K562 (cell line): ENCODE results near the gene NR1D1. TPM values are rescaled to one million over a fixed set of nuclear protein-coding genes. Genes with fewer than 3 reads are reported as not detected.

Source experiments
- ATAC-seq: fragments of 200-7000 bp; cut with Tn5 transposase; 3 replicates; pipeline ENCODE4 v1.9.1; 2020; ENCODE audit warnings: moderate library complexity
- BruUV-seq: library from RNA; stranded (reverse); fragments of 400-500 nt; replicated peaks from 2 replicates; lab custom pipeline; 2021; lab: Mats Ljungman, UMichigan
- CTCF ChIA-PET: fragments of 300-600 bp; formaldehyde crosslinking; extraction: SDS; loops from one replicate; lab custom pipeline; 2021; ENCODE audit warnings: low intra/inter-chr PET ratio; lab: Yijun Ruan, JAX
- POLR2A ChIA-PET: fragments of 300-600, 350-650 bp; sonication (Branson Sonifier 250); formaldehyde crosslinking; extraction: SDS; loops from one replicate; lab custom pipeline; 2021; ENCODE audit warnings: antibody characterized with exemption, inconsistent platforms; lab: Yijun Ruan, JAX
- DNase-seq, 4 experiments: peaks; one replicate each; pipeline versions ENCODE4 v3.0.0 to v3.0.0-alpha.2; 2011 to 2018; ENCODE audit warnings: low spot score in 3 of 4, mixed read lengths in 3 of 4; ENCODE audit errors: extremely low read depth in 1 of 4
- FAIRE-seq: peaks from 2 replicates; lab custom pipeline; 2011; peaks lifted over from hg19 to GRCh38; lab: Jason Lieb, UNC
- H2AFZ ChIP-seq: 2 replicates; pipeline ENCODE4 v1.6.0; 2011; ENCODE audit warnings: low read depth, low read length, control low read depth, inconsistent platforms
- H3K27ac ChIP-seq: fragments of 200-600 bp; 3 replicates; pipeline ENCODE4 v1.8.0; 2011; ENCODE audit warnings: low read depth, mild to moderate bottlenecking, control low read depth, inconsistent platforms, low read length, moderate library complexity, mixed read lengths; ENCODE audit errors: extremely low read depth
- H3K27me3 ChIP-seq, 2 experiments: fragments of 300-600 bp in 1 of 2; 2 replicates in 1 of 2; 3 replicates in 1 of 2; pipeline versions ENCODE4 v1.6.0 to v1.8.0; 2011; ENCODE audit warnings: inconsistent platforms in 2 of 2, low read length in 2 of 2, mild to moderate bottlenecking in 1 of 2, mixed read lengths in 1 of 2, moderate library complexity in 1 of 2; ENCODE audit not compliant: control insufficient read depth in 2 of 2, insufficient read depth in 2 of 2
- H3K36me3 ChIP-seq: fragments of 300-600 bp; 3 replicates; pipeline ENCODE4 v1.8.0; 2011; ENCODE audit warnings: mild to moderate bottlenecking, low read length, inconsistent platforms; ENCODE audit not compliant: control insufficient read depth, insufficient read depth
- H3K4me1 ChIP-seq, 2 experiments: fragments of 200-600 bp in 1 of 2; replicated peaks in 1 of 2; 2 replicates in 1 of 2; 3 replicates in 1 of 2; pipeline versions ENCODE4 v1.5.1 to v1.8.0; 2011; ENCODE audit warnings: inconsistent platforms in 2 of 2, low read length in 2 of 2, mild to moderate bottlenecking in 1 of 2, mixed read lengths in 1 of 2, moderate library complexity in 1 of 2; ENCODE audit not compliant: control insufficient read depth in 2 of 2, insufficient read depth in 2 of 2
- H3K4me2 ChIP-seq: 2 replicates; pipeline ENCODE4 v1.6.1; 2011; ENCODE audit warnings: low read length, control low read depth, inconsistent platforms, mixed read lengths; ENCODE audit not compliant: insufficient read depth
- H3K4me3 ChIP-seq: fragments of 200-600 bp; sonication (generic), shearing (Covaris generic); 2 replicates; pipeline ENCODE4 v1.5.1; 2016; ENCODE audit warnings: control low read depth, inconsistent platforms
- H3K79me2 ChIP-seq: fragments of 200-600 bp; 3 replicates; pipeline ENCODE4 v1.8.0; 2011; ENCODE audit warnings: low read length, inconsistent platforms; ENCODE audit not compliant: control insufficient read depth, insufficient read depth
- H3K9ac ChIP-seq, 2 experiments: 2 replicates each; pipeline versions ENCODE4 v1.6.0 to v1.6.1; 2011; ENCODE audit warnings: low read depth in 2 of 2, low read length in 2 of 2, control low read depth in 1 of 2, inconsistent platforms in 1 of 2, mild to moderate bottlenecking in 1 of 2, mixed read lengths in 1 of 2; ENCODE audit not compliant: insufficient read depth in 1 of 2
- H3K9me1 ChIP-seq: one replicate; pipeline ENCODE4 v1.6.0; 2011; ENCODE audit warnings: inconsistent platforms, mild to moderate bottlenecking, low read length, moderate library complexity; ENCODE audit not compliant: control insufficient read depth, insufficient read depth
- H3K9me3 ChIP-seq: replicated peaks from 2 replicates; pipeline ENCODE4 v1.5.1; 2011; ENCODE audit warnings: low read depth, low read length, inconsistent platforms; ENCODE audit not compliant: control insufficient read depth, insufficient read depth
- H4K20me1 ChIP-seq: replicated peaks from 2 replicates; pipeline ENCODE4 v1.6.1; 2011; ENCODE audit warnings: low read length, inconsistent platforms, mixed read lengths; ENCODE audit not compliant: control insufficient read depth, insufficient read depth
- CBFB ChIP-seq: sonication (generic); formaldehyde crosslinking; IDR thresholded peaks from 2 replicates; pipeline ENCODE4 v1.4.0; 2020; ENCODE audit warnings: mild to moderate bottlenecking, missing genetic modification reagents
- CBX2 ChIP-seq: fragments of 200-600 bp; sonication (generic); IDR thresholded peaks from one replicate; pipeline ENCODE4 v1.6.1; 2012; ENCODE audit warnings: mild to moderate bottlenecking, low read length, inconsistent platforms; ENCODE audit not compliant: insufficient read depth, poor library complexity, severe bottlenecking
- ELF4 ChIP-seq: fragments of 450-650 bp; formaldehyde crosslinking; IDR thresholded peaks from 2 replicates; pipeline ENCODE4 v1.4.0; 2022; ENCODE audit warnings: missing genetic modification characterization
- FOXJ2 ChIP-seq: fragments of 200-800 bp; sonication (Bioruptor generic); IDR thresholded peaks from 2 replicates; pipeline ENCODE4 v1.6.1; 2016; ENCODE audit warnings: missing genetic modification characterization, missing compliant biosample characterization
- GTF2B ChIP-seq: IDR thresholded peaks from 2 replicates; pipeline ENCODE4 v1.6.1; 2011; ENCODE audit not compliant: insufficient read length; ENCODE audit errors: extremely low read depth
- HMGN3 ChIP-seq: IDR thresholded peaks from 2 replicates; pipeline ENCODE4 v1.6.1; 2011; ENCODE audit warnings: borderline replicate concordance, low read depth, mild to moderate bottlenecking, mixed read lengths, low read length; ENCODE audit not compliant: insufficient read length; ENCODE audit errors: extremely low read depth
- MBD2 ChIP-seq: sonication (generic); IDR thresholded peaks from 2 replicates; pipeline ENCODE4 v1.6.1; 2016; ENCODE audit warnings: low read depth, borderline replicate concordance
- NR1H2 ChIP-seq: sonication (generic); formaldehyde crosslinking; IDR thresholded peaks from 2 replicates; pipeline ENCODE4 v1.4.0; 2020; ENCODE audit warnings: mild to moderate bottlenecking, missing genetic modification reagents
- OTX1 ChIP-seq: fragments of 450-650 bp; formaldehyde crosslinking; IDR thresholded peaks from 2 replicates; pipeline ENCODE4 v1.4.0; 2022; ENCODE audit warnings: mild to moderate bottlenecking
- POLR2G ChIP-seq: fragments of 200-400 bp; formaldehyde crosslinking; IDR thresholded peaks from 2 replicates; pipeline ENCODE4 v1.6.1; 2017; ENCODE audit warnings: low read depth, mild to moderate bottlenecking, antibody characterized with exemption, low read length, moderate library complexity
- PPARD ChIP-seq: fragments of 250-450 bp; sonication (Bioruptor Pico); IDR thresholded peaks from 2 replicates; pipeline ENCODE4 v1.8.0; 2022; ENCODE audit warnings: inconsistent platforms, mild to moderate bottlenecking, moderate library complexity
- RBM22 ChIP-seq: fragments of 200-400 bp; formaldehyde crosslinking; IDR thresholded peaks from 2 replicates; pipeline ENCODE4 v1.6.1; 2018; ENCODE audit warnings: low read length, low read depth; ENCODE audit not compliant: poor library complexity, severe bottlenecking
- RBM25 ChIP-seq: fragments of 200-400 bp; formaldehyde crosslinking; IDR thresholded peaks from 2 replicates; pipeline ENCODE4 v1.6.1; 2018; ENCODE audit warnings: low read length, low read depth, moderate library complexity; ENCODE audit not compliant: severe bottlenecking
- SETDB1 ChIP-seq: IDR thresholded peaks from one replicate; pipeline ENCODE4 v1.6.1; 2012; ENCODE audit warnings: low read length, control low read depth, inconsistent platforms
- SMARCE1 ChIP-seq: fragments of 450-650 bp; IDR thresholded peaks from 2 replicates; pipeline ENCODE4 v1.7.1; 2016; ENCODE audit warnings: mild to moderate bottlenecking
- THRA ChIP-seq: fragments of 450-650 bp; IDR thresholded peaks from 2 replicates; pipeline ENCODE4 v1.6.1; 2017; ENCODE audit warnings: mild to moderate bottlenecking, moderate library complexity
- ZNF24 ChIP-seq: fragments of 450-650 bp; IDR thresholded peaks from 2 replicates; pipeline ENCODE4 v1.6.1; 2016
- ZNF655 ChIP-seq: fragments of 250-450 bp; sonication (Bioruptor Pico); IDR thresholded peaks from 2 replicates; pipeline ENCODE4 v1.5.0; 2021
- ZNF79 ChIP-seq: fragments of 250-450 bp; sonication (Bioruptor Pico); IDR thresholded peaks from 2 replicates; pipeline ENCODE4 v1.4.0; 2020; ENCODE audit warnings: low read depth, mild to moderate bottlenecking, moderate library complexity
- ZNF830 ChIP-seq: fragments of 250-450 bp; sonication (Bioruptor Pico); IDR thresholded peaks from 2 replicates; pipeline ENCODE4 v1.5.0; 2021; ENCODE audit warnings: mild to moderate bottlenecking
- whole genome bisulfite sequencing: fragments of 100-300 bp; shearing (Covaris generic); methylation state at CpG from one replicate; pipeline ENCODE4 v1.1.6; 2016; ENCODE audit warnings: low coverage, mixed read lengths; ENCODE audit not compliant: insufficient coverage; ENCODE audit errors: missing lambda C conversion rate; 5-methylcytosine and 5-hydroxymethylcytosine counted together
- in situ Hi-C: fragments of 300-500 bp; cut with MboI; formaldehyde crosslinking; loops from 4 replicates; pipeline ENCODE4 v1.15.0; 2018; ENCODE audit warnings: inconsistent platforms, mixed read lengths
- intact Hi-C: fragments of 100-400 bp; cut with micrococcal nuclease; formaldehyde crosslinking; loops from 2 replicates; pipeline ENCODE4 v1.14.2; 2022
- polyA plus RNA-seq, 8 experiments: library from polyadenylated mRNA; depleted of rRNA in 4 of 8; stranded (reverse) in 5 of 8; unstranded in 3 of 8; fragments of >200 nt; fragmentation: Nextera tagmentation in 2 of 8; fragmentation: Illumina TruSeq in 1 of 8; extraction: Ambion mirVana in 2 of 8; extraction: Trizol in 1 of 8; gene quantifications; 2 replicates each; pipeline versions ENCODE4 v1.2.1 to v1.2.3, GENCODE V29; 2011 to 2014; ENCODE audit warnings: inconsistent platforms in 1 of 8, missing spikeins in 1 of 8
- total RNA-seq, 7 experiments: library from RNA; depleted of rRNA in 6 of 7; stranded (reverse); fragments of >200 nt in 6 of 7; fragmentation: Illumina TruSeq in 2 of 7; extraction: Trizol in 2 of 7; gene quantifications; 2 replicates each; pipeline versions ENCODE4 v1.2.1 to v1.2.3, GENCODE V29; 2011 to 2021; ENCODE audit warnings: low replicate concordance in 1 of 7

The NR1D1 gene
- total and polyA plus RNA-seq, 9 of the 15 experiments (the other 6 are each of a cell fraction or from before 2014, with no cell fraction given) = 0.25 to 7.7 (median 0.65) TPM

- under 1% methylated on average over 24 of the region's 25 CpGs for WGBS
- ChIA-PET POLR2A (interaction anchor here (0.6 to 5.6 kb wide), 16 partner anchors 9 to 453 kb away, joined by 3 to 66 read pairs (median 4); partner anchors contain the start of genes CASC3 and CSF3), CTCF (interaction anchor here (0.6 kb wide), 1 partner anchor 16 kb away, joined by 3 read pairs; no protein-coding TSS in a partner anchor)
- peak; percentile 82 to 99 (median 88) for DNase-seq
- intact Hi-C loops = no loop called here
- in situ Hi-C loops = no loop called here
- H3K4me2 ChIP-seq = peak overlapping the region; percentile 96
- H4K20me1 ChIP-seq = no peaks in the 10 kb centered on the region
- peak; percentile 98 for FAIRE-seq
- no peaks in the 10 kb centered on the region for H3K27me3 ChIP-seq
- H3K79me2 ChIP-seq = peaks cover 28% of the 10 kb centered on the region
- BruUV-seq = TSS peak; percentile 93
- peak; percentile 75 for ATAC-seq
- peak overlapping the region; percentile 63 to 95 for H3K9ac ChIP-seq
- H3K9me3 ChIP-seq = no peaks in the 10 kb centered on the region
- H3K4me3 ChIP-seq = peak overlapping the region; percentile 53
- H3K9me1 ChIP-seq = peaks cover 4% of the 10 kb centered on the region
- peaks cover 29% of the 10 kb centered on the region; the same call in 2 of the 3 replicates for H3K36me3 ChIP-seq
- H3K4me1 ChIP-seq = peaks cover 47 to 48% of the 10 kb centered on the region in 2 experiments
- peak overlapping the region; percentile 78 for H3K27ac ChIP-seq
- peak overlapping the region; percentile 91 for H2AFZ ChIP-seq
- no peak for TF ChIP-seq ZNF830 (CRISPR knock-in tag)
- TF ChIP-seq RBM22 = no peak
- TF ChIP-seq PPARD (CRISPR knock-in tag) = no peak
- peak; percentile 89 for TF ChIP-seq SMARCE1
- peak; percentile 31; the same call in 1 of the 2 replicates for TF ChIP-seq MBD2
- TF ChIP-seq RBM25 = no peak
- no peak for TF ChIP-seq ZNF24
- no peak for TF ChIP-seq ZNF655 (CRISPR knock-in tag)
- no peak for TF ChIP-seq SETDB1
- TF ChIP-seq ZNF79 (CRISPR knock-in tag) = no peak
- no peak for TF ChIP-seq CBX2
- peak; percentile 86 for TF ChIP-seq POLR2G
- peak; percentile 33; the same call in 1 of the 2 replicates for TF ChIP-seq FOXJ2 (tag)
- TF ChIP-seq OTX1 (CRISPR knock-in tag) = 0 out of 2 replicates have a peak, but pooled peaks have one; percentile 46
- no peak for TF ChIP-seq HMGN3
- no peak for TF ChIP-seq CBFB
- TF ChIP-seq THRA = no peak; the same call in 1 of the 2 replicates
- TF ChIP-seq GTF2B = no peak
- TF ChIP-seq NR1H2 = no peak
- TF ChIP-seq ELF4 (CRISPR knock-in tag) = 0 out of 2 replicates have a peak, but pooled peaks have one; percentile 36
These were observed 429 bp upstream of the NR1D1 start for GRCh38 chr17:40100669-40101366.
